Liver (tissue), 3 donors: ENCODE data around the gene TDRD9.

ENCODE experiments used
- CTCF ChIP-seq: fragments of 150-350 bp; IDR thresholded peaks from 2 replicates; pipeline ENCODE4 v1.5.1; 2017; ENCODE audit warnings: improper control_type of control experiment, low read depth, low read length; ENCODE audit not compliant: missing input control
- EGR1 ChIP-seq, 2 donors: IDR thresholded peaks; 2 replicates each; pipeline ENCODE4 v1.6.1; 2016 to 2018; ENCODE audit warnings: antibody characterized with exemption in 2 of 2, low read depth in 2 of 2
- FOXA1 ChIP-seq: IDR thresholded peaks from 2 replicates; pipeline ENCODE4 v1.6.1; 2016; ENCODE audit warnings: antibody characterized with exemption
- FOXA2 ChIP-seq: IDR thresholded peaks from 2 replicates; pipeline ENCODE4 v1.6.1; 2016; ENCODE audit warnings: antibody characterized with exemption
- GABPA ChIP-seq, 2 donors: IDR thresholded peaks in 1 of 2; conservative IDR thresholded peaks in 1 of 2; 2 replicates each; pipeline ENCODE4 v1.6.1; 2016; ENCODE audit warnings: antibody characterized with exemption in 2 of 2, mild to moderate bottlenecking in 1 of 2, moderate library complexity in 1 of 2
- RAD21 ChIP-seq, 2 donors: IDR thresholded peaks; 2 replicates each; pipeline ENCODE4 v1.6.1; 2016; ENCODE audit warnings: antibody characterized with exemption in 2 of 2, mild to moderate bottlenecking in 2 of 2
- RXRA ChIP-seq, 2 donors: IDR thresholded peaks; 2 replicates each; pipeline ENCODE4 v1.6.1; 2017 to 2018; ENCODE audit warnings: antibody characterized with exemption in 2 of 2, mild to moderate bottlenecking in 1 of 2
- TAF1 ChIP-seq: conservative IDR thresholded peaks from 2 replicates; pipeline ENCODE4 v1.6.1; 2016; ENCODE audit warnings: antibody characterized with exemption, mild to moderate bottlenecking
- YY1 ChIP-seq: IDR thresholded peaks from 2 replicates; pipeline ENCODE4 v1.6.1; 2016; ENCODE audit warnings: antibody characterized with exemption, mild to moderate bottlenecking
- ZBTB33 ChIP-seq: IDR thresholded peaks from 2 replicates; pipeline ENCODE4 v1.6.1; 2016; ENCODE audit warnings: antibody characterized with exemption
- TF ChIP-seq, protein P1 (sequence below): IDR thresholded peaks from 2 replicates; pipeline ENCODE4 v1.6.1; 2016; ENCODE audit warnings: antibody characterized with exemption
- TF ChIP-seq, protein P2 (sequence below): IDR thresholded peaks from 2 replicates; pipeline ENCODE4 v1.6.1; 2016; ENCODE audit warnings: antibody characterized with exemption, mild to moderate bottlenecking
- donor health status: healthy.
- donor health status: healthy.

GRCh38 chr14:104054222-104054905 lies 126.1 kb downstream of the TDRD9 start:
- TF ChIP-seq CTCF (no peak), TAF1 (no peak), GABPA (IDR thresholded peaks at IDR 0.05 in 1 of 2, conservative IDR thresholded peaks at IDR 0.05 in 1 of 2) (no peak), EGR1 (IDR thresholded peaks at IDR 0.05; ENCODE audit: low read depth in 2 of 2) (no peak), RXRA (IDR thresholded peaks at IDR 0.05) (no peak), RAD21 (IDR thresholded peaks at IDR 0.05) (no peak), FOXA2 (no peak), ZBTB33 (no peak), YY1 (no peak), FOXA1 (no peak)
- TF ChIP-seq, protein P1, sequence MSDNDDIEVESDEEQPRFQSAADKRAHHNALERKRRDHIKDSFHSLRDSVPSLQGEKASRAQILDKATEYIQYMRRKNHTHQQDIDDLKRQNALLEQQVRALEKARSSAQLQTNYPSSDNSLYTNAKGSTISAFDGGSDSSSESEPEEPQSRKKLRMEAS, result no peak
- TF ChIP-seq, protein P2, sequence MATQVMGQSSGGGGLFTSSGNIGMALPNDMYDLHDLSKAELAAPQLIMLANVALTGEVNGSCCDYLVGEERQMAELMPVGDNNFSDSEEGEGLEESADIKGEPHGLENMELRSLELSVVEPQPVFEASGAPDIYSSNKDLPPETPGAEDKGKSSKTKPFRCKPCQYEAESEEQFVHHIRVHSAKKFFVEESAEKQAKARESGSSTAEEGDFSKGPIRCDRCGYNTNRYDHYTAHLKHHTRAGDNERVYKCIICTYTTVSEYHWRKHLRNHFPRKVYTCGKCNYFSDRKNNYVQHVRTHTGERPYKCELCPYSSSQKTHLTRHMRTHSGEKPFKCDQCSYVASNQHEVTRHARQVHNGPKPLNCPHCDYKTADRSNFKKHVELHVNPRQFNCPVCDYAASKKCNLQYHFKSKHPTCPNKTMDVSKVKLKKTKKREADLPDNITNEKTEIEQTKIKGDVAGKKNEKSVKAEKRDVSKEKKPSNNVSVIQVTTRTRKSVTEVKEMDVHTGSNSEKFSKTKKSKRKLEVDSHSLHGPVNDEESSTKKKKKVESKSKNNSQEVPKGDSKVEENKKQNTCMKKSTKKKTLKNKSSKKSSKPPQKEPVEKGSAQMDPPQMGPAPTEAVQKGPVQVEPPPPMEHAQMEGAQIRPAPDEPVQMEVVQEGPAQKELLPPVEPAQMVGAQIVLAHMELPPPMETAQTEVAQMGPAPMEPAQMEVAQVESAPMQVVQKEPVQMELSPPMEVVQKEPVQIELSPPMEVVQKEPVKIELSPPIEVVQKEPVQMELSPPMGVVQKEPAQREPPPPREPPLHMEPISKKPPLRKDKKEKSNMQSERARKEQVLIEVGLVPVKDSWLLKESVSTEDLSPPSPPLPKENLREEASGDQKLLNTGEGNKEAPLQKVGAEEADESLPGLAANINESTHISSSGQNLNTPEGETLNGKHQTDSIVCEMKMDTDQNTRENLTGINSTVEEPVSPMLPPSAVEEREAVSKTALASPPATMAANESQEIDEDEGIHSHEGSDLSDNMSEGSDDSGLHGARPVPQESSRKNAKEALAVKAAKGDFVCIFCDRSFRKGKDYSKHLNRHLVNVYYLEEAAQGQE, result no peak
